HEK293 (cell line): ENCODE data around the gene GSK3B.

Experiments
- CTCF ChIP-seq: fragments of 450-650 bp; formaldehyde crosslinking; IDR thresholded peaks from 2 replicates; pipeline ENCODE4 v1.5.1; 2016; ENCODE audit warnings: missing biosample characterization, missing genetic modification characterization
- PBX3 ChIP-seq: sonication (generic); formaldehyde crosslinking; IDR thresholded peaks from 2 replicates; pipeline ENCODE4 v1.8.1; 2022; ENCODE audit warnings: mild to moderate bottlenecking, moderate library complexity, missing genetic modification reagents
- PRDM1 ChIP-seq: fragments of 450-650 bp; formaldehyde crosslinking; IDR thresholded peaks from 2 replicates; pipeline ENCODE4; 2016; ENCODE audit warnings: missing biosample characterization, missing genetic modification characterization
- ZBTB10 ChIP-seq: fragments of 450-650 bp; formaldehyde crosslinking; IDR thresholded peaks from 2 replicates; pipeline ENCODE4 v1.5.1; 2016; ENCODE audit warnings: missing biosample characterization, missing genetic modification characterization
- ZBTB8A ChIP-seq: fragments of 450-650 bp; formaldehyde crosslinking; IDR thresholded peaks from 2 replicates; pipeline ENCODE4 v1.5.1; 2016; ENCODE audit warnings: missing biosample characterization, missing genetic modification characterization
- ZNF121 ChIP-seq: fragments of 450-650 bp; formaldehyde crosslinking; IDR thresholded peaks from 2 replicates; pipeline ENCODE4 v1.5.1; 2016; ENCODE audit warnings: missing biosample characterization, missing genetic modification characterization
- ZNF175 ChIP-seq: fragments of 450-650 bp; formaldehyde crosslinking; IDR thresholded peaks from 2 replicates; pipeline ENCODE4 v1.5.1; 2016; ENCODE audit warnings: missing biosample characterization, missing genetic modification characterization
- ZNF184 ChIP-seq: fragments of 450-650 bp; IDR thresholded peaks from 2 replicates; pipeline ENCODE4 v1.5.1; 2018; ENCODE audit warnings: missing biosample characterization, mild to moderate bottlenecking, missing genetic modification characterization
- ZNF223 ChIP-seq: fragments of 450-650 bp; formaldehyde crosslinking; IDR thresholded peaks from 2 replicates; pipeline ENCODE4 v1.5.1; 2016; ENCODE audit warnings: missing biosample characterization, missing genetic modification characterization
- ZNF362 ChIP-seq: fragments of 450-650 bp; formaldehyde crosslinking; IDR thresholded peaks from 2 replicates; pipeline ENCODE4 v1.5.1; 2016; ENCODE audit warnings: missing biosample characterization, missing genetic modification characterization
- ZNF701 ChIP-seq: fragments of 450-650 bp; formaldehyde crosslinking; IDR thresholded peaks from 2 replicates; pipeline ENCODE4 v1.5.1; 2016; ENCODE audit warnings: missing biosample characterization, missing genetic modification characterization

- TF ChIP-seq ZNF175 (no peak), ZNF184 (no peak), PRDM1 (tag by site-specific recombination) (no peak), ZNF121 (tag by site-specific recombination) (no peak), ZBTB10 (tag by site-specific recombination) (no peak), ZNF362 (tag by site-specific recombination) (no peak), CTCF (no peak), ZNF701 (tag by site-specific recombination) (no peak), ZNF223 (tag by site-specific recombination) (no peak), ZBTB8A (tag by site-specific recombination) (no peak), PBX3 (CRISPR knock-in tag) (no peak)
Measured at GRCh38 chr3:119818937-119819336, 275.3 kb downstream of the GSK3B start.
